ENCODE data around the gene BLTP3B. TPM values are rescaled to one million over a fixed set of nuclear protein-coding genes. Genes with fewer than 3 reads are reported as not detected.

BLTP3B gene
- total and polyA plus RNA-seq, 2 of the 13 experiments (the other 11 are each of a cell fraction or from before 2014, with no cell fraction given) = 15.6 to 24.4 TPM

GRCh38 chr12:100123316-100124095, 19.2 kb downstream of the BLTP3B start:
- in situ Hi-C loops (cut with HindIII; ENCODE audit: extremely low pct_ligation_motif_present, low pct_unique_long_range_greater_than_20kb) = no loop called here
- Histone ChIP-seq H3K4me1 (ENCODE audit: insufficient read depth, low read length) (peaks cover 15% of the 10 kb centered on the region), H3K79me2 (ENCODE audit: insufficient read depth, low read length) (peaks cover 62% of the 10 kb centered on the region), H3K27me3 (ENCODE audit: control insufficient read depth in 1 of 2, insufficient read depth in 2 of 2, low read length in 2 of 2) (no peaks in the 10 kb centered on the region), H3K4me2 (ENCODE audit: low read depth, low read length) (no peak overlapping the region), H4K20me1 (ENCODE audit: insufficient read depth, low read length) (peaks cover 5% of the 10 kb centered on the region), H3K36me3 (replicated peaks in 1 of 2; ENCODE audit: control insufficient read depth in 1 of 2, insufficient read depth in 2 of 2, low read length in 2 of 2) (peaks cover 0 to 3% of the 10 kb centered on the region in 2 experiments; a peak in 1 of 5 replicates), H3K9ac (ENCODE audit: insufficient read depth, low read depth, low read length) (no peak overlapping the region), H3K9me3 (ENCODE audit: low read length) (no peaks in the 10 kb centered on the region), H3K4me3 (replicated peaks in 1 of 3; ENCODE audit: insufficient read depth in 1 of 3, low read depth in 2 of 3, low read length in 3 of 3) (no peak overlapping the region), H3K27ac (ENCODE audit: extremely low read length, insufficient read depth, low read length) (no peak overlapping the region), H2AFZ (ENCODE audit: low read length) (no peak overlapping the region)
- CTCF ChIA-PET (ENCODE audit: low intra/inter-chr PET ratio, low total read pairs) = no interaction called here
- ATAC-seq (no peak), FAIRE-seq (no peak), DNase-seq (ENCODE audit: low spot score) (no peak)
- WGBS (ENCODE audit: low lambda C conversion rate) = 95% methylated on average over 8 of the region's 8 CpGs
- TF ChIP-seq ZNF674 (CRISPR knock-in tag; IDR thresholded peaks at IDR 0.05; ENCODE audit: low read depth) (no peak), JUN (CRISPR knock-in tag; IDR thresholded peaks at IDR 0.05) (no peak), CEBPG (CRISPR knock-in tag; IDR thresholded peaks at IDR 0.05) (no peak), ZFP36L1 (CRISPR knock-in tag; IDR thresholded peaks at IDR 0.05) (no peak), KDM4B (CRISPR knock-in tag; IDR thresholded peaks at IDR 0.05) (no peak), RXRB (CRISPR knock-in tag; IDR thresholded peaks at IDR 0.05; ENCODE audit: borderline replicate concordance) (no peak), PRMT3 (CRISPR knock-in tag; IDR thresholded peaks at IDR 0.05; ENCODE audit: borderline replicate concordance, low read depth) (no peak), ZNF772 (CRISPR knock-in tag; IDR thresholded peaks at IDR 0.05) (no peak), CCAR2 (optimal IDR thresholded peaks at IDR 0.05; ENCODE audit: low read depth, low read length) (no peak), SAP130 (CRISPR knock-in tag; IDR thresholded peaks at IDR 0.05; ENCODE audit: low read depth) (no peak), TAF1 (CRISPR knock-in tag; IDR thresholded peaks at IDR 0.05) (no peak), TOPORS (CRISPR knock-in tag; IDR thresholded peaks at IDR 0.05) (no peak), ATF7-NPFF (CRISPR knock-in tag; IDR thresholded peaks at IDR 0.05; ENCODE audit: low read depth) (no peak), WIZ (CRISPR knock-in tag; IDR thresholded peaks at IDR 0.05) (no peak)
- TF ChIP-seq, protein P1, sequence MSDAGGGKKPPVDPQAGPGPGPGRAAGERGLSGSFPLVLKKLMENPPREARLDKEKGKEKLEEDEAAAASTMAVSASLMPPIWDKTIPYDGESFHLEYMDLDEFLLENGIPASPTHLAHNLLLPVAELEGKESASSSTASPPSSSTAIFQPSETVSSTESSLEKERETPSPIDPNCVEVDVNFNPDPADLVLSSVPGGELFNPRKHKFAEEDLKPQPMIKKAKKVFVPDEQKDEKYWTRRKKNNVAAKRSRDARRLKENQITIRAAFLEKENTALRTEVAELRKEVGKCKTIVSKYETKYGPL (CRISPR knock-in tag; IDR thresholded peaks at IDR 0.05) = no peak
- POLR2A ChIA-PET = no interaction called here
- no TSS peak for BruUV-seq (replicated peaks)
- intact Hi-C loops (cut with micrococcal nuclease; ENCODE audit: unreplicated experiment) = no loop called here

Data from HepG2 (cell line).